ENCODE measurements around the gene NEURL1.
"Not testable (repeated sequence)": the region's sequence is repeated elsewhere in the genome, so short reads cannot be mapped to it uniquely, and the experiment has no call there.

NEURL1 gene

GRCh38 chr10:103522006-103522405, 28.5 kb downstream of the NEURL1 start:
- not testable (repeated sequence) for DNase-seq

- no peak for DNase-seq
These were observed 30.2 kb downstream of the NEURL1 start for GRCh38 chr10:103523683-103524082.

DNA sequence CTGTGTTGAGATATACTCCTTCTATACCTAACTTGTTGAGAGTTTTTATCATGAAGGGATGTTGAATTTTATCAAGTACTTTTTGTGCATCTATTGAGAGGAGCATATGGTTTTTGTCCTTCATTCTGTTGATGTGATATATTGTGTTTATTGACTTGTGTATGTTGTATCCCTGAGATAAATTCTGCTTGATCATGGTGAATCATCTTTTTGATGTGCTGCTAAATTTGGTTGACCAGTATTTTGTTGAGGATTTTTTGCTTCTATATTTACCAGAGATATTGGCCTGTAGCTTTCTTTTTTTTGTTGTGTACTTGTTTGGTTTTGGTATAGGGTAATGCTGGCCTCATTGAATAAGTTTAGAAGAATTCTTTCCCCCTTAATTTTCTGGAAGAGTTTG, 32.4 kb downstream of the NEURL1 start:
- DNase-seq, result no peak

DNA sequence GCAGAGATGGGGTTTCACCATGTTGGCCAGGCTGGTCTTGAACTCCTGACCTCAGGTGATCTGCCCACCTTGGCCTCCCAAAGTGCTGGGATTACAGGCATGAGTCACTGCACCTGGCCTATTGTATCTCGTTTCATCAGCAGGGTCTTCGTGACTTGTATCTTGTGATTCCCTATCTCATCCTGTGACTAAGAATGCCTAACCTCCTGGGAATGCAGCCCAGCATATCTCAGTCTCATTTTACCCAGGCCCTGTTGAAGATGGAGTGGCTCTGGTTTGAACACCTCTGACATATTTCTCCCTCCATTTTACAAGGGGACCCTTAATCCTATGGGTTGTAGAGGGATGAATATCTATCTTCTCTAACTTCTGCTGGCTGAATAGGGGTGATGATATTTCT, 34.0 kb downstream of the NEURL1 start:
- not testable (repeated sequence) for DNase-seq

- DNase-seq, result no peak
These were observed 35.0 kb downstream of the NEURL1 start for GRCh38 chr10:103528549-103528948.

DNA sequence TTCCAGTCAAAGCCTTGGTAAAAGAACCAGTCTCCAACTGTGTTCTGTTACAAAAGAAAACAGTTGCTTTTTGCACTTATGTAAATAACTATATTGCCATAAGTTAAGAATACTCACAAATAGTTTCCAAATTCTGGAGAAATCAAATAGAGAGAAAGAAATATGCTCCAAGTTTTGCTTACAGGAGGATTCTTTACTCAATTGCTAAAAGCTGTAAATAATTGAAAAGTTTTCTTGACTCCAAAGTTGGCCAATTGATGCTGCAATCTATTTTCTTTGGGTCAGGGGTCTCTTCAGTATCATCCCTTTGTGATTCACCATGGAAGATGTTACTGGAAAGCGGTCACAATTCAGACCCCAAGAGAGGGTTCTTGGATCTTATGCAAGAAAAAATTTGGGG, 36.0 kb downstream of the NEURL1 start:
- DNase-seq, result peak; percentile 27

- DNase-seq, result no peak
These were observed 40.3 kb downstream of the NEURL1 start for GRCh38 chr10:103533827-103534226.

- DNase-seq, result no peak
These were observed 41.4 kb downstream of the NEURL1 start for GRCh38 chr10:103534621-103535498.

- no peak for DNase-seq
These were observed 42.1 kb downstream of the NEURL1 start for GRCh38 chr10:103535595-103535994.

DNA sequence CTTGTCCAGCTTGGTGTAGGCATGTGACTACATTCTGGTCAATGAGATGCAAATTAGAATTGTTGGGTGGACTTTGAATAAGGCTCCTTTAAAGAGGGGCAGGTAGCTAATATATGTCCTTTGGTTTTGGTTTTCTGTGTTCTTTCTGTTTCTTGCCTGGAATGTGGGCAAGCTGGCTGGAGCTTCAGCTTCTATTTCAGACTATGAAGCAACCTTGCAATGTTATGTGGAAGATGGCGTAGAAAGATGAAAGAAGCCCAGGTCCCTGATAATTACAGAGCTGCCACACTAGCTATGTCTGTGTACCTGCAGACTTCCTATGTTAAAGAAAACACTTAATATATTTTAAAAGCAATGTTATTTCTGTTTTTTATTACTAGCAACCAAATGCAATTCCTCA, 46.2 kb downstream of the NEURL1 start:
- DNase-seq, result no peak

- no peak for DNase-seq
These were observed 47.2 kb downstream of the NEURL1 start for GRCh38 chr10:103540722-103541121.

GRCh38 chr10:103541616-103542015, 48.1 kb downstream of the NEURL1 start:
- DNase-seq, result no peak

GRCh38 chr10:103542764-103543616, 49.5 kb downstream of the NEURL1 start:
- DNase-seq, result peak; percentile 83

- DNase-seq, result no peak
These were observed 50.4 kb downstream of the NEURL1 start for GRCh38 chr10:103543617-103544525.

DNA sequence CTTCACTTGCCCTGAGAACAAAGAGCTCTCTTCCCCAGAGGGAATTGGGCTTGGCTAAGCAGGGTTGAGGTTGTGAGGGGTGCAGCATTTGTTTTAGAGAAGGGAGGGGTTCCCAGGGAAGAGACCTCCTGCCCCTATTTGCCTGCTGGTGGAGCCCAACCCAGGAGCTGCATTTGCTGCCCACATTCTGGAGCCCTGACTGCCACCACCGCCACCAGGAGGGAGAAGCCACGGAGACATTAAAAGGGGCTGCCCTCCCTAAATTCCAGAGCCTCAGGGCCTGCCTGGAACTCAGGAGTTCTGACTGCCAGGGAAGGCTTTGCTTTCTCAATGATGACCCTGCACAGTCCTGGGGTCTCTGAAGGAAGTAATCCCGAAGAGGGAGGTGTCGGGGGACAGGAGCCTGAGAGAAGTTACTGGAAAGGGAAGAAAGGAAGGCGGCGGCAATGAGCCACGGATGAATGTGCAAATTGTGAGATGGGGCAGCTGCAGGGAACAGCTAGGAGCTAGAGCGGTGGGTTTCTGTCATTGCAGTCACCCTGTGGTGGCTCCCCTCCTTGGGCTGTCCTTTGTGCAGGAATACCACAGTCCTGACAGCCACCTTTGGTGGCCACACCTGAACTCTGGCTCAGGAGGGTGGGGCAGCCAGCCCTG, 51.3 kb downstream of the NEURL1 start:
- DNase-seq, result no peak

DNA sequence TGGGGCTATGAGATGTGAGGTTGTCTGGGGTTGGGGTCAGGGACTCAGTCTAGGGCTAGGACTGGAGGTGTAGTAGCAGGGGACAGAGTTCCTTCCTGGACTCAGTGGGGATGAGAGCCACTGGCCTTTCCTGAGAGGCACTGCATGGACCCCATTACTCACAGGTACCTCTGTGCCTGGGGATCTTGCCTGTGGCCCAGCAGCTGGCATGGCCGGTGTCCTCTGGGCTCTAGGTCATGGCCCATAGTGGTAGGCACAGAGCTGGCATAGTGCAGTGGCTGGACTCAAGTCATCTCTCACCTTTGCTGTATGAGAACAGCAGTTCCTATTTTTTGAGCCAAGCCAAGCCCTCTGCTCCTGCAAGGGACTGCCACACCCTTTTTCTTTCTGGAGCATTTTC, 51.9 kb downstream of the NEURL1 start:
- no peak for DNase-seq

DNA sequence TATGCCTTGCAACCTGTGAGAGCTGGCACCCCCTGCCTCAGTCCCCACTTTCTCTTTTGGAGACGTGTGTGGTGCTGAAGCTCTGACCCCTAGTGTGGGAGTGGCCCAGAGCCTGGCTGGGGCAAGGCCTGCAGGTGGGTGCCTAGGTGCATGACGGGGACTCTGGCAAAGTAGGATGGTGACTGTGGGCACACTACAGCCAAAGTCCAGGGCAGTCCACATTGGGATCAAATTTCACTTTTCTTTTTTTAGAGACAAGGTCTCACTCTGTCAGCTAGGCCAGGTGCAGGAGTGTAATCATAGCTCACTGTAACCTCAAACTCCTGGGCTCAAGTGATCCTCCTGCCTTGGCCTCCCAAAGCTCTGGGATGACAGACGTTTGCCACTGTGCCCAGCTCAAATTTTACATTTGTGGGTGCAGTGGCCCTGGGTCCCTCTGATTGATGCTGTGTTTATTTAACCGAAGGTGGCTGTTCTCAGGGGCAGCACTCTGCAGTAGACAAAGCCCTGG, 52.3 kb downstream of the NEURL1 start:
- no peak for DNase-seq

DNA sequence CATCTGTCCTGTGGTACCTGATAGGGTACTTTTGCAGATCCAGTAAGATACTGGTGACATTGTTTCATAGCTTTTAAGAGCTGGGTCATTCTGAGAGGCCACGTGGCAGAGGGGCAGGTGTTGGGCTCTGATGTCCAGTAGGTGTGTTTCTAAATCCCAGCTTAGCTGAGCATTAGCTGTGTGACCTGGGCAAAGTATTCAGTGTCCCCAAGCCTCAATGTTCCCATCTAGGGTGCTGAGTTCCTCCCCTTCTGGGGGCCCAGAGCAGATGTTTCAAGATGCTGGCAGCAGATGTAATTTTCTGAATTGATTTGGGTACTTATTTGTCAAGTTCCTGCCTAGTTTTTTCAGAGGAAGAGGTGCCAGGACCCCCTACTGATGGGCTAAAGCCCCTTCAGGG, 52.9 kb downstream of the NEURL1 start:
- DNase-seq, result no peak

GRCh38 chr10:103547391-103547946, 54.0 kb downstream of the NEURL1 start:
- no peak for DNase-seq

DNA sequence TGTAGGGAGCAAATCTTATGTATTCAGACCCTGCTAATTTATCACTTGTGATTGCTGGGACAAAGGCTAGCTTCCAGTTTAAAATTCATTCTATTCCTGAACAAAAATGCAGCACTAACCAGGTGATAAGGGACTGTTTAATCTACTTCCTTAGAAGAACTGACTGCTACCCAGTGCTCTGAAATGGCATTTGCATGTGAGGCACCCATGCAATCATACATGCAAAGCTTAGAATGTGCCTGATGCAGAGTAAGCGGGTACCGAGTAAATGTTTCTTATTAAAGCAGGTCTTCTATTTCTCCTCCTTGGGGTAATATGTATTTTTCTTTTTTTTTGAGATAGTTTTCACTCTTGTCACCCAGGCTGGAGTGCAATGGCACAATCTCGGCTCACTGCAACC, 54.5 kb downstream of the NEURL1 start:
- no peak for DNase-seq

GRCh38 chr10:103548581-103549348, 55.3 kb downstream of the NEURL1 start:
- no peak for DNase-seq

All from OCI-M1 (cell line).